ENCODE data around the gene ELF4.

Gene ELF4

DNA sequence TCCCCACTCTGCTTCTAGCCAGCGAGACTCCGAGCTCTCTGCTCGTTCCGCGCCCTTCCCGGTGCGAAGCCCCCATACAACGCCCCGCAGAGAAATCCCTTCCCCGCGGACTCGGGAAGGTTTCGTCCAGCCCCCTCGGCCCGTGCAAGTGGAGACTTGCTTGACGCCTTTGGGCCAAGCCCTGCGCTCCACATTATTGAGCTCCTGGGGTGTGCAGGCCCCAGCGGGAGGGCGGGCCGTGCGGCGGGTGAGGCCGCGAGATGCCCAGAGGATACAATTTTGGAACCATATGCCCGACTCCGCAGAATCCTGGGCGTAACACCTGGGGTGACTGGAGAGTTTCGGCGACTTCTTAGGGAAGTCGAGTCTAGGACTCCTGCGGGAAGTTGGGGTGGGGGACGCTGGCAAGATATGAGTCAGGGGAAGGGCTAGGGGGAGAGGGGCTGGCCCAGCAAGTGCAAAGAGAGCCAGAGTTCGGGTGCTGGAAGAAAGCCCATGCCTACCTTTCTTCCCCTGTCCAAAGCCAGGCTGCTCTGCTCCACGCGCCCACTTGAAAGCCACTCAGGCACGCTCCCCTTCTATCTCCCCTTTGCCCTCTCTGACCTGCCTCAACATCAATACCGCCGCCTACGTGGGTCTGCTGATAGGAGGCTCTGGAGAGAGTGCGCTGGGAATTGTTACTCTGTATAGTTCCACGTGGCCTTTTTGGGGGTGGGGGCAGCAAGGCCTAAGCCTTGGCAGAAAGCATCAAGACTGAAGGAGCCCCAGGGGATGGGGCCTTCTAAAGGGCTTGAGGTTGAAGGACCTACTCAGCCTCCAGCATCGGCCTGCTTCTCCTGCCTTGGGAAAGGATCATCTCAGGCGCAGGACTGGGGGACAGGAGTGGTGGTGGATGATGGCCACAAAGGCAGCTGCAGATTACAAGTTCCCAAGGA lies 1.2 kb upstream of the ELF4 start:
- no peak for DNase-seq

DNA sequence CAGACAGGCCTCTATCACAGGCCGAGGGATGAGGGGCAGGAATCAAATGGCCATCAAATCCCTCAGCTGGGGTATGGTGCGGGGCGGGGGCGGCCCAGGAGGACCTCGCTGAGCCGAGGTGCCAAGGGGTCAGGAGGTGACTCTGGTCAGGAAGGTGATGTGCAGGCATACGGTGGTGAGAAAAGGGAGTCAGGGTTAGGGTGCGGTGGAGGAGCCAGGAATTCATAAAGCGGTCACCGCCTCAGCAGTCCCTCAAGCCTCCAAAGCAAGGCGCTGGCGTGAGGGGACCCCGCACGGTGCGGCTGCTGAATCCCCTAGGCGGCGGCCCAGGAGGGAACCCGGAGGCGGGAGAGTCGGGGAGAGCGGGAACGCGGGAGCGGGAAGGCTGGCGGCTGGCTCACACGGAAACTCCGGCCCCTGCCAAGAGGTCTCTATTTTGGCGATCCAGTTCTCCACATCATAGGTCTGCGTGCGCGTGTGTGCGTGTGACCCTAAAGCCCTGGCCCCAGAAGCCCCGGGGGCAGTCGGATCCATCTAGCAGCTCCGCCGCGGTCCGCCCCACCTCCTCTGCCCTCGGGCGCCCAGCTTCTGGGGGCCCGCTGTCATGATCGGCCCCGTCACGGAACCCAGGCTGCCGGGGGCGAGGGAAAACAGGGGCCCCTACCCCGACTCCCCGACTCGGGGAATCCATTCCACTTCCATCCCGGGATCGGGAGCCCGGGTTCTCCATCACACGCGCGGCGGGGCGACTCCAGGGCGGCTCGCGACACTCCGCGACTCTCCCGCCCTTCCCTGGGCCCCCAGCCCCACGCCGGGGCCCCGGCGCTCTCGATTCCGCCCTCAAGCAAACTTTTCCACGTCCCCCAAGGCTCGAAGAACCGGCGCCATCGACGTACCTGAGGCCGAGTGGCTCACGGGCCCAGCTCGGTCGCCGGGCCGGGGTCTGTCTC lies 593 bp downstream of the ELF4 start:
- no peak for DNase-seq

DNA sequence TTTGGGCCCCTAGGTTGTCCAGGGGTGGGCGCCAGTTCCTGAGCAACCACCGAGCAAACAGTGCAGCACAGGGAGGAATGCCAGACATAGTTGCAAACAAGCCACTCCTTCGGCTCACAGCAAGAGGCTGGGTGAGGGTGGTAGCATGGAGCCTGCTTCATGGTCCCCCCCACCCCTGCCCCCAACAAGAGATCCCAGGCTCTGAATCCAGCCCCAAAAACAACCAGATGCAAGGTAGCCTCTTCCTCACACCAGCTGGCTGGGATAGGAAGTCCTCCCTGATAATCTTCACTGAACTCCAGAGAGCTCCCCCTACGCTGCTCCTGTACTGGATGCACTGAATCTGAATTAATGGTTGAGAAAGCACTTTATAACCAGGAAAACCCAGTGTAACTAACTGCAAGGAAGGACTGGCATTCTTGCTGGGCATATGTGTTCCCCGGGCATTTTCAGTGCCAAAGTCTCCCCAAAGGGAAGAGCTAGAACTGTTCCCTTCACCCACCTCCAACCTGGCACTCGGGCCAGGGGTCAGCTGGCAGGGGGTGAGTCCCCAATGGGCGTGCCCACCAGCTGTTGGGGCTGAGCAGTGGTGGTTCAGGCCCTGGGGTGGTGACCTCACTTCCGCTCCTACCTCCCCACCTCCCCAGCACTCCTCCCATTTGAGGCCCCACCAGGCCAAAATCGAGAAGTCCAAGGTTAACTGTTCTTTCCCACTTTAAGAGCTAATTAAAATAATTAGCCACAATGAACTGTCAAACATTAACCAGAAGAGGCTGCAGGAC lies 1.5 kb downstream of the ELF4 start:
- DNase-seq = no peak

DNA sequence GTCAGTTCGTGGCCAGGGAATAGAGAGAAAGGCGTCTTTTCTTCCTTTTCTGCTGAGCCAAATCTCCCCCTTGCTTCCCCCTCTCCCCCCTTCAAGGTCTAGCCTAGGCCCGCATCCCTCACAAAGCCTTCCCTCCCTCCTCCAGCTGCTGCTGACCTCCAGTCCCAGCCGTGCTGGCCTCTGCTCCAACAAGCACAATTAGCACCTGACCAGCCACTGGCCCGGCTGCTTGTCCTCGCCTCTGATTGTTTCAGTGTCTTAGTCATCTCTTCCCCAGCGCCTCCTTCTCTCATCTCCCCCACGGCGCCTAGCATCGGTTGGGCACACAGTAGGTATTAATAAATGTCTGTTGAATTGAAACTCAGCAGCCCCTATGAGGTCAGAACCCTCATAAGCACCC lies 4.2 kb downstream of the ELF4 start:
- DNase-seq = no peak

DNA sequence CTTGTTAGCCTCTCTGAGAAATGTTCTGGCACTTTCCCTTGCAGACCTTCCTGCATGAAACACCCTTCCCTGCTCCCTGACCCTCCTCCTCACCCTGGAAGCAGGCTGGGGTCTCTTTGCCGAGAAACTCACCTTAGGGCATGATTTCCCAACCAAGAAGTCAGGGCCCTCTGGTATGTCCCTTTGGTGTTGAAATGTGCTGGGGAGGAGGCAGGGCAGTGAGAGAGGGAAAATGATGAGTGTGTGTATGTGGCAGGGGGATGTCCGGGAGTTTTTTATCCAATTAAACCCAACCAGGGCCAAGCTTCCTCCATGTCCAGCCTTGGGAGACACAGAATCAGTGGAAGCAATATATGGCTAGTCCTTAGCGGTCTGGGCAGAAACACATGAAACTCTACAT lies 5.1 kb downstream of the ELF4 start:
- DNase-seq = no peak

DNA sequence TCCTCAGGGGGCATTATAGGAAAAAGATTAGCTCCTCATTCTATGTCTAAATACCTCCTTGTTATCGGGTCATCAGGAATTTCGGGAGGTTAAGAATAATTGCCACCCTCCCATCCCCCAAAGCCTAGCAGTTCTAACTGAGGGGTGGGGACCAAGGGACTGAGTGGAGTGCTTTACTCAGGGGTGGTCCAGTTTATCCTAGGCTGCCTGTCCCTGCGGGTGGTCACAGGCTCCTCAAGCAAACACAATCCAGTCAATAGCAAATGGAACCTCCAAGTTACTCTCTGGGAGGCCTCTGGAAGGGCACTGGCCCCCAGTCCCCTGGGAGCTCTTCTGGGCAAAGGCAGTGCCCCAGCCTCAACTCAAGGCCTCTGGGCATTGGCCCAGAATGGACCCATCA lies 6.7 kb downstream of the ELF4 start:
- no peak for DNase-seq

DNA sequence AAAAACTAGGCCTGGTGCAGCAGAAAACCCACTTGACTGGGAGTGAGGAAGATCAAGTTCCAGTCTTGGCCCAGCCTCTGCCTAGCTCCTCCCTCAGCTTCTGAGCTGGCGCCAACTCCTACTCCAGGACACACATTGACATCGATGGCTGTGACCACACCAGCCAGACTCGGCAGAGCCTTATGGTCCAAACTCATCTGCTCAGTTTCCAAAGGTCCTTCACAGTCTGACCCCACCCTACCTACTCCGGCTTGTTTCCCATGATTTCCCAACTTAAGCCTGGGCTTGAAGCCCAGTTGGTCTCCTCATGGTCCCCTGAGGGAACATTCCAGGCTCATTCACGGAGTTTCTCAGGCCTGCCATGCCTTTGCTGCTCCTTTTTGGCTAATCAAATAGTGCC lies 10.1 kb downstream of the ELF4 start:
- no peak for DNase-seq

DNA sequence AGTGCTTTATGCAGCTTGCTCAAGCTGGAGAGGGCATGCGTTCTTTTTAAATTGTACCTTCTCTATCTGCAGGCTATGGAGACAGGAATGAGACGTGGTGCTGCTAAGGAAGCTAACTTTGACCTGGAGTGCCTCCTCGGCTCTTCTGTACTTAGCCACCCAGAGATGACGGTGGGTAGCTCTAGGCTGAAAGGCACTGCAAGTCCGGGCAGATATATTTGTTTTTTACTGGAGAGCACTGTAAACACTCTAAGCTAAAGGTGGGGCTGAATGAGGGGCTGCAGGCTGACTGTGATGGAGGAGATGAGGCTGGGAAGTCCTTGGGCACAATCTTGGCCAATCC lies 12.1 kb downstream of the ELF4 start:
- DNase-seq = no peak

DNA sequence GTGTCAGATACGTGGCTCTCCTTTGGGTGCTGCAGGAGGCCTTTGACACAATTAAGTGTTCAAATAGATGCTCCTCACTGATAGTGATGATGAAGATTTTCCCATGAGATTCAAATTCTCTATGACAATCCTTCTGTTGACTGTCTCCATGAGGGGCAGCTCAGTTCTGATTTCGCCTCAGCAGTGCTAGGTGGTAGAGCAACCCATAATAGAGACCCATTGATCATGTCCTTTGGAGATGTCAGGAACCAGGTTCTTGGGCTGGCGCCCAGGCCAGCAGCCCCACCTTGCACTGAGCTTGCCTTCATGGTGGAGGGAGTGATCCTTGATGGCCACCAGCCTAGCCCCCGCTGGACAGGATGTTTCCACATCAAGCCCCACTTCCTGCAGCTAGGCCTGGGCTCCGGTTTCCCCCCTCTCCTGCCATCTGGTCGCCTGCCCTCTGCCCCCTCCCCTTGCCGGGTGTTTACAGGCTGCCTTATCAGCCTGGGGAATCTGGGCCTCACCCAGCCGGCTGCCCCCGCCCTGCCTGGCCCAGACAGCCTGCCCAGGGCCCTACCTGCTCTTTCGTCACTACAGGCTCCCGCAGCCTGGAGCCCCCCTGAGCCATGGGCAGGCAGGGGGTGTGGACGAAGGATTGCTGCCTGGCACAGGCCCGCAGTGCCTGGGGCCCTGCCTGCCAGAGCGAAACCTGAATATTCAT lies 12.6 kb downstream of the ELF4 start:
- no peak for DNase-seq

DNA sequence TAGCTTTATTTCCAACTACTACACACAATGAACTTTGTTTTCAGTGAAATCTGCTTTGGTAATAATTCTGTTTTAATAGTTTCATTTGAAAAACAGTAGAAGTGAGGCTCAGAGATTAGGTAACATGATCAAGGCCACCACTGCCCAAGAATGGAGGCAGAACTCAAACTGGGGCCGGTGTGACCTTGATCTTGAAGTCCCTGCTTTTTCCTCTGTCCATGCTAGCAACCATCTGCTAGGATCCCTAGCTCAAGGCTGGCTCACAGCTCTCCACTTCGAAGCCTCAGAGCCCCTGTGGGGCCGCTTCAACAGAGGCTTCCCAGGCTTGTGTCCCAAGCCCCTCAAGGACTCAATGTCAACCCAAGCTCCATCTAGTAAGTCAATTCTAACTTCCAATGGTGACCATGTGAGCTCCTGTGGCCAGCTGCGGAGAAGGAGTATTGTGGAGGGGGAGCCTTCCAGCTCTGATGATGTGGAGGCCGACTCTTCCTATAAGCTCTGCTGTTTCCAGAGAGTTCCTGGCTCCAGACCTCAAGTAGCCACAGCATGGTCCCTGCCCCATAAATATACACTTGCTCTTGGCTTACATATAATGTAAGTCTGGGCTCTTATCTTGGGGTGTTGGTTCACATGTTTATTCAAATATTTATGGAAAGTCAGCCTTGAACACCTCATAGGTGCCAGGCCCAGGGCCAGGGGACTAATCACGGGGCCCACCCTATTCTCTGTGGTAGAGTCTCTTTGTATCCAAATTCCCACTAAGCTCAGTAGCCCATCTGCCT lies 14.9 kb downstream of the ELF4 start:
- DNase-seq = no peak

DNA sequence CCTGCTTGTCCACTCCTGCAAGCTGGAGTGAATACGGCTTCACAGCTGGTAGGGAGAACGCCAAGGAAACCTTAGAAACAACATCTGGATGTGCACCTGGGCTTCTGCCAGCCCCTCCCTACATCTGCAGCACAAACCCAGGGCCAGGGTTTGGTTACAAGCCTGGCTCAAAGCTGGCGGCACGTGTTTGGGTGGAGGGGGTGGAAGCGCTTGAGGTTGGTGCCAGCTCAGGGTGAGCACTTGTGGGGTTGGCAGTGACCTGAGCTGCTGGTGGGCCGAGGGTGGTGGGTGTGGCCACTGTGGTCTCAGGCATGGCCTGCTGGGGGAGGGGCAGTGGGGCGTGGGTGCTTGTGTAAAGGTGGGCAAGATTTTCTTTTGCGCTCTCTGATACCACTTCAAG lies 15.6 kb downstream of the ELF4 start:
- DNase-seq = no peak

DNA sequence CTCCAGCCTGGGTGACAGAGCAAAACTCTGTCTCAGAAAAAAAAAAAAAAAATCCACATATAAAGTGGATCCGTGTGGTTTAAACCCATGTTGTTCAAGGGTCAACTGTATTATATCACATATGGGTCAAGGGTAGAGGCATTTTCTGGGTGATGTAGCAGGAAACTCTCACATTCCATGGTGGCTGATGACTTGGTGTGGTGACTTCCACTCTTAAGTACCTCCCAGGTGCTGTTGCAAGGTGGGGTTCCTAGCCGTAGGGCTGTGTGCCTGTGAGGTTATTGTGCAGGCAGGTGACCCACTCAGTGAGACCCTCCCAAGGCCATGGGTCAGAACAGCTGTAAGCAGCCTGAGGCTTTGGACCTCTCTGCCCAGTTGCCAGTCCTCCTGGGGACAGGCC lies 17.0 kb downstream of the ELF4 start:
- DNase-seq = no peak

DNA sequence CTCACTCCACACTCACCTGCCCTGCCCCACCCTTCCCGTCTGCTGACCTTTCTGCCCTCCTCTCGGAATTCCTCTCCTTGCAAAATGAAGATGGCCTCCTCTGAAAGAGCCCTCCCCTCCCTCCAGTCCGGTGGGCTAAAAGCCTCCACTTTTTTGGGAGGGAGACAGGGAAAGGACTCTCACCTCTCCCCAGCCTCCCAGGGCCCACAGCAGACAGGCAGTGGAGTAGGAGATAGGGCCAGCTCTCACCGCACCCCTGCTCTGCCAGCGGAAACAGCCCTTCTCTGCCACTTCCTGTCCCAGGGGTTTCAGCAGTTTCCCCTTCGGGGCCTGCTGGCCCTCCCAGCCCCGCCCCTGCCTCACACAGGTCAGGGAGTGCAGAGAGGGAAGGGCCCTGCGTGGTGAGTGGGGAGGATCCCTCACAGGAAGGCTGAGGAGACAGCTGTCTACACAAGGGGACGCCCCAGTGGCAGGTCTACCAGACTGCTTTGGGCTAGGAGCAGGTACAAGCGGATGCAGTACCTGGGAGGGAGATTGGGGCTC lies 18.2 kb downstream of the ELF4 start:
- no peak for DNase-seq

DNA sequence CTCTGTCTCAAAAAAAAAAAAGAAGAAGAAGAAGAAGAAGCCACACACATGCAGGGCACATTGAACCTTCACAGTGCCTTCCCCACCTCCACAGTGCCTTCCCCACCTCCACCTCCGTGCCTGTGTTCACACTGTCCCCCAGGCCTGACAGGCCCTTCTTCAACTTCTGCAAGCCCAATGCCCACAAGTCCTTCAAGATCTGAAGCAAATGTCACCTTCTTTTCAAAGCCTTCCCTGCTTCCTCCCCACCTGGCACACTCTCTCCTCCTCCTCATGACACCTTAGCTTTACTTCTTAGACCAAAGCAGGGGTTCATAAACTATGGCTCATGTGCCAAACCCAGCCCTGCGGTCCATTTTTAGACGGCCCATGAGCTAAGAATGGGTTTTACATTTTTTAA lies 19.9 kb downstream of the ELF4 start:
- DNase-seq = no peak

DNA sequence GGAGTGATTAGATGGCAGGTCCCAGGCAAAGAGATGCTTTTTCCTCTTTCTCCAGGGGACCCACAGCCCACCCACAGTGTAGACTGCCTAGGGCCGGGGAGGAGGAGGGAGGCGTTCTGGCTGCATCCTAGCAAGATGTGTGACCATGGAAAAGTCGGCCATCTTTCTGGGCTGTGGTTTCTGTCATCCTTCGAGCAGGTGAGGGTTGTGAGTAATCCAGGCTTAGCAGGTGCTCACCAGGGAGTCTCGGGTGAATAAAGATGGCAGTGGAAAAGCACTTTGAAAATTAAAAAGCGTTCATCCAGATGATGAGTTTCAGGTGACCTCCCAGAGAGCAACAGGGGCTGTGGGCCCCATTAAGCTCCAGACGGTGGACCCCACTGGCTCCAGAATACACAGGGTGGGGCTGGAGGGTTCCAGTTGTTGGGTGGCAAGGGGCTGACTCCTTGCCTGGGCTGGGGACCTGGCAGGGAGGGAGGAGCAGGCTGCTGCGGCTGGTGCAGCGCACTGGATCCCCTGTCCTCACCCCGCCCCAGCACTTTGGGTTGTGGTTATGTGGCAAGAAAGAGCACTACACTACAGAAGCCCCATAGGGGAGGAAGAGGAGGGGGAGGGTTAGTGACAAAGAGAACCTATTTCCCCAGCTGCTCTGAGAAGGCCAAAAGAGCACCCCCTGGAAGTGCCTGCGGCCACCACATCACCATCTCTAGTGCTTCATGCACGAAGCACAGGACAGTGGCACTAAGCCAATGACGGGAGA lies 23.7 kb downstream of the ELF4 start:
- no peak for DNase-seq

DNA sequence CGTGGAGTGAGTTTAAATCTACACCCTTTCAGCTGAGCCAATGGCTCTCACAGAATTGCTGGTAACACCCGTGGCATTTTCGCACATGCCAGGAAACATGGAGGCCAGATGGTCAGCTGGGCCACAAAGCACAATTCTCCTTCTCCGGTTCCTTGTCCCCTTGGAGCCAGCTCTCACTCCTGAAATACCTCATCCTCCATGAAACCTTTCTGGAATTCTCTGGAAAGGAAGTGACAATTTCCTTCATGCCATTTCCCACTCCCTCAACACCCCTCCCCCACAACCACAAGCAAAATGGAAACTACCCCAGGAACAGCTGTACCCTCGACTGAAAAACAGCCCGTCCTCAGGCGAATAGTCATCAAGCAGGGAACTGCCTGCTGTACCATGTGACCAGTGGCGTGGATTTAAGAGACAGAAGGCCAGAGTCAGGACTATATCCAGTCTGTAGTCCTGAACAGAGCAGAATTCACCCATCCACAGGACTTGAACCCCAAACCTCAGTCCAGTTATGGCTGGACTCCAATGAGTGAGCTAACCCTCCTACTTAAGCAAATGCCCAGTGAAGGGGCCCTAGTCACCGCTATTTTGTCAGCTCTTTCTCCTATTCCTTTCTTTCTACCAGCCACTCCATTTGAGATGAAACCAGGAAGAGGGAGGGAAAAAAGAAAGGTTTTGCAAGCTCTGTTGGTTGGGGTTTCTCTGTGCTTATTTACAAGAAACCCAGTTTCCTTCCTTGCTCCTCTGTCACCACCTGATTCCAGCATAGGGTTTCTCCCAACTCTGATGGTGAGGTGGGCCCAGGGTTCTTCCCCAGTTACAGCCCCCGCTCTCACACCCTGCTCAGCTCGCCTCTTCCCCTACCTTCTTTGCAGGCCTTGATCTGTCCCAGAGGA lies 24.5 kb downstream of the ELF4 start:
- DNase-seq = no peak

DNA sequence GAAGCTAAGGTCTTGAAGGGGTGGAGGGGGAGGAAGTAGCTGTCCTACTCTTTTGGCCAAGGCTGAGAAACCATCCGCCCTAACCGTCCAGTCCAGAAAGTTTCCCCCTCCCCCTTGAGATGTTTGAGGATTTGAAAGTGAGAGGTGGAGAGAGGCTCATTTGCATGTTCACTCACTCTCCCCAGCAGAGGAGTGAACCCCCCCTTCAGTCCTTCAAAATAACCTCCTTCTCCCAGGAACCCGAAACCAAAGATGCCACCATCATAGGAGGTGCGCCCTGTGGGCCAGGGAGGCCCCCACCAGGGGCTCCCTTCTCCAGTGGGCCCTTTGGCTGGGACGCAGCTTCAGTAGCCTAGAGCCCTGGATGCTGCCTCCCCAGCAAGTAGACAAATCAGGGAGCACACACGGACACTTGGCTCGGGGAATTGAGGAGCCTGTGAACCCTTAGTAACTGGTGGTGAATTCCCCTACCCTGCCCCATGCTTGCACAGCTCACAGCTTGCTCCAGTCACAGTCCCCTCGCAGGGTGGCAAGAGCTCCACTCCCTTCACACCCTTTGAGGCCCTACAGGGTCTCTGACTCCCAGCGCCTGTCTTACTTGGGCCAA lies 25.6 kb downstream of the ELF4 start:
- DNase-seq = no peak

DNA sequence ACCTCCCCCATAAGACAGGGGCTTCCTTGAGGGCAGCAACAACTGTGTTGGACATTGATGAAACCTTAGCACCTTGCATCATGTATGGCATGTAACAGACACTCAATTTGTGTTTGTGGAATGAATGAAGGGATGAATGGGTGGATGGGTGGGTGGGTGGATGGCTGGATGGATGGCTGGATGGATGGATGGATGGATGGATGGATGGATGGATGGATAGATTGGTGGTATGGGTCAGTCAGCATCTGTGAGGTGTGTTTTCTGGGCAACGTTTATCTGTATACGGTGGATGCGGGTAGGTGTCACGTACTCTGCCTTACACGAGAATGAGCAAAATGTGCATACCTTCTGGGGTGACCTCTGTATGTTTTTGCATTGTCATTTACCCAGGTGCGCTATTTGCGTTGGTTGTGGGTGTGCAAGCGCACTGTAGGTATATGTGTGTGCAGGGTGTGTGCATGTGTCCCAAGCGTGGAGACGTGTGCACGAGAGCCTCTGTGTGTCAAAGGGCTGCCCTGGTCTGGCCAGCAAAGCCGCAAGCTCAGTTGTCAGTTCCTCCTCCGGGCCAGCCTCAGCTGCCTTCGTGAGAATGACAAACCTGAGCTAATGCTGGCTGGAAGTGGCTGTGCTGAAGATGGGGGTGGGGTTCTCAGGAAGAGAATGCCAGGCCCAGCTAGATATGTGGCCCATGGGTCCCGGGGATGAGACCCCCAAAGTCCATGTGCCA lies 26.5 kb downstream of the ELF4 start:
- no peak for DNase-seq
